Parathyroid adenoma (tissue), 2 donors: ENCODE results near the gene FAM131B.

Experiments
- H2AFZ ChIP-seq: fragments of 300-600 bp; sonication (generic); one replicate; pipeline ENCODE4 v1.7.0; 2017; ENCODE audit warnings: antibody characterized with exemption, mild to moderate bottlenecking
- H3K27ac ChIP-seq: fragments of 300-600 bp; sonication (generic); one replicate; pipeline ENCODE4 v1.7.0; 2017
- H3K27me3 ChIP-seq: fragments of 300-600 bp; sonication (generic); one replicate; pipeline ENCODE4 v1.7.0; 2017; ENCODE audit warnings: low read length; ENCODE audit not compliant: control insufficient read depth, insufficient read depth
- H3K36me3 ChIP-seq: fragments of 300-600 bp; sonication (generic); one replicate; pipeline ENCODE4 v1.7.0; 2017; ENCODE audit warnings: low read length; ENCODE audit not compliant: control insufficient read depth, insufficient read depth
- H3K4me1 ChIP-seq: fragments of 300-600 bp; sonication (generic); one replicate; pipeline ENCODE4 v1.7.0; 2017; ENCODE audit warnings: control low read depth
- H3K4me2 ChIP-seq: fragments of 300-600 bp; sonication (generic); one replicate; pipeline ENCODE4 v1.7.0; 2017; ENCODE audit warnings: low read length
- H3K4me3 ChIP-seq: fragments of 300-600 bp; sonication (generic); one replicate; pipeline ENCODE4 v1.7.0; 2017; ENCODE audit warnings: low read depth, low read length
- H3K79me2 ChIP-seq: fragments of 300-600 bp; sonication (generic); one replicate; pipeline ENCODE4 v1.7.0; 2017; ENCODE audit warnings: control low read depth
- H3K9ac ChIP-seq: fragments of 300-600 bp; sonication (generic); one replicate; pipeline ENCODE4 v1.7.0; 2017; ENCODE audit warnings: mild to moderate bottlenecking
- H3K9me3 ChIP-seq: fragments of 300-600 bp; sonication (generic); one replicate; pipeline ENCODE4 v1.7.0; 2017; ENCODE audit warnings: low read length; ENCODE audit not compliant: control insufficient read depth
- TF ChIP-seq, protein P1 (sequence below): fragments of 300-600 bp; sonication (generic); IDR thresholded peaks from one replicate; pipeline ENCODE4 v1.7.0; 2017; ENCODE audit warnings: antibody characterized with exemption, mild to moderate bottlenecking
- donor health status: primary hyperparathyroidism.

Gene FAM131B

GRCh38 chr7:143376396-143376795 lies 13.9 kb upstream of the FAM131B start:
- Histone ChIP-seq H3K79me2 (peaks cover 2% of the 10 kb centered on the region), H3K9me3 (no peaks in the 10 kb centered on the region), H3K4me3 (no peak overlapping the region), H3K9ac (no peak overlapping the region), H3K27me3 (no peaks in the 10 kb centered on the region), H3K4me2 (no peak overlapping the region), H3K36me3 (no peaks in the 10 kb centered on the region), H3K4me1 (peaks cover 3% of the 10 kb centered on the region), H3K27ac (no peak overlapping the region), H2AFZ (no peak overlapping the region)
- TF ChIP-seq, protein P1, sequence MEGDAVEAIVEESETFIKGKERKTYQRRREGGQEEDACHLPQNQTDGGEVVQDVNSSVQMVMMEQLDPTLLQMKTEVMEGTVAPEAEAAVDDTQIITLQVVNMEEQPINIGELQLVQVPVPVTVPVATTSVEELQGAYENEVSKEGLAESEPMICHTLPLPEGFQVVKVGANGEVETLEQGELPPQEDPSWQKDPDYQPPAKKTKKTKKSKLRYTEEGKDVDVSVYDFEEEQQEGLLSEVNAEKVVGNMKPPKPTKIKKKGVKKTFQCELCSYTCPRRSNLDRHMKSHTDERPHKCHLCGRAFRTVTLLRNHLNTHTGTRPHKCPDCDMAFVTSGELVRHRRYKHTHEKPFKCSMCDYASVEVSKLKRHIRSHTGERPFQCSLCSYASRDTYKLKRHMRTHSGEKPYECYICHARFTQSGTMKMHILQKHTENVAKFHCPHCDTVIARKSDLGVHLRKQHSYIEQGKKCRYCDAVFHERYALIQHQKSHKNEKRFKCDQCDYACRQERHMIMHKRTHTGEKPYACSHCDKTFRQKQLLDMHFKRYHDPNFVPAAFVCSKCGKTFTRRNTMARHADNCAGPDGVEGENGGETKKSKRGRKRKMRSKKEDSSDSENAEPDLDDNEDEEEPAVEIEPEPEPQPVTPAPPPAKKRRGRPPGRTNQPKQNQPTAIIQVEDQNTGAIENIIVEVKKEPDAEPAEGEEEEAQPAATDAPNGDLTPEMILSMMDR, result no peak

DNA sequence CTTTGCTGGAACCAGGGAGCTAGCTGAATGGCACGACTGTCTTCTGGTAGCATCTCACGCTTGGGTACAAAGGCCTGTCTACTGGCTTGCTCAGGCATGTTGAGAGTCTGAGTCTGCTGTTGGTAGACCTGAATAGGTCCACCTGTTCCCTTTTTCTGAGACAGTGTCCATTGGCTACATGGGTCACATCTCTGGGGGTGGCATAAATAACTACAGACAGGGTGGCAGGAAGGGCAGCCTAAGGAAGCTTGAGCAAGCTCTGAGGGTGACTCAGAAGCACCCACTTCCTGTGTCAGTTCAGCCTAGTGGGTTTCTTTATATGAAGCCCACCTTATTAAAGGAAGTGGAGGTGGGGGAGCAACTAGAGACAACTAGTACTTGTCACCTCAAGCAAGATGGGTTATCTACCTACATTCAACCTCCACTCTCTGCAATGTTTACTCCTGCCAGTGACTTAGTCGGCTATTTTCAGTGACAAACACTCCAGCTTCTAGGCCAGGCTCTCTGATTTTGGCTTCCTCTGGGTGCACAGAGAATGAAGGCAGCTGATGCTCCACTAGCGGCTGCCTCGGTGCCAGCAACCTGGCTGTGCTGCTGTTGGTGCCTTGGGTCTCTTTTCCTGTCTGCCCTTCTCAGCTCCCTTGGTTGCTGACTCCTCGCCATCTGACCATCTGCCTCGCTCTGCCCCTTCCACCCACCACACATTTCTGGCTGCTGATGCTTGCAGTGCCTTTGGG lies 13.0 kb upstream of the FAM131B start:
- Histone ChIP-seq H3K36me3 (no peaks in the 10 kb centered on the region), H3K4me3 (no peak overlapping the region), H3K9me3 (no peaks in the 10 kb centered on the region), H3K4me1 (peaks cover 3% of the 10 kb centered on the region), H3K9ac (no peak overlapping the region), H3K79me2 (peaks cover 2% of the 10 kb centered on the region), H3K27me3 (no peaks in the 10 kb centered on the region), H3K4me2 (no peak overlapping the region), H2AFZ (no peak overlapping the region), H3K27ac (no peak overlapping the region)
- TF ChIP-seq, protein P1, result no peak

- H2AFZ ChIP-seq, result no peak overlapping the region
- no peaks in the 10 kb centered on the region for H3K9me3 ChIP-seq
- no peak overlapping the region for H3K27ac ChIP-seq
- H3K4me2 ChIP-seq, result no peak overlapping the region
- TF ChIP-seq, protein P1, result no peak
- H3K27me3 ChIP-seq, result no peaks in the 10 kb centered on the region
- no peaks in the 10 kb centered on the region for H3K36me3 ChIP-seq
- no peak overlapping the region for H3K9ac ChIP-seq
- H3K79me2 ChIP-seq, result peaks cover 2% of the 10 kb centered on the region
- no peak overlapping the region for H3K4me3 ChIP-seq
- peaks cover 3% of the 10 kb centered on the region for H3K4me1 ChIP-seq
These were observed 12.0 kb upstream of the FAM131B start for GRCh38 chr7:143374561-143374960.

- no peak overlapping the region for H3K27ac ChIP-seq
- H2AFZ ChIP-seq, result no peak overlapping the region
- no peaks in the 10 kb centered on the region for H3K27me3 ChIP-seq
- H3K9me3 ChIP-seq, result no peaks in the 10 kb centered on the region
- peaks cover 2% of the 10 kb centered on the region for H3K79me2 ChIP-seq
- TF ChIP-seq, protein P1, result no peak
- peaks cover 3% of the 10 kb centered on the region for H3K4me1 ChIP-seq
- H3K36me3 ChIP-seq, result no peaks in the 10 kb centered on the region
- H3K4me2 ChIP-seq, result no peak overlapping the region
- no peak overlapping the region for H3K9ac ChIP-seq
- H3K4me3 ChIP-seq, result no peak overlapping the region
These were observed 10.8 kb upstream of the FAM131B start for GRCh38 chr7:143373255-143373794.

GRCh38 chr7:143372070-143372469 lies 9.6 kb upstream of the FAM131B start:
- H3K36me3 ChIP-seq, result no peaks in the 10 kb centered on the region
- no peak overlapping the region for H3K4me2 ChIP-seq
- H3K4me3 ChIP-seq, result no peak overlapping the region
- peaks cover 2% of the 10 kb centered on the region for H3K79me2 ChIP-seq
- H3K9ac ChIP-seq, result no peak overlapping the region
- TF ChIP-seq, protein P1, result no peak
- peaks cover 3% of the 10 kb centered on the region for H3K4me1 ChIP-seq
- no peaks in the 10 kb centered on the region for H3K27me3 ChIP-seq
- H2AFZ ChIP-seq, result peak overlapping the region; percentile 36
- no peak overlapping the region for H3K27ac ChIP-seq
- H3K9me3 ChIP-seq, result no peaks in the 10 kb centered on the region
